CD14-positive monocyte (primary cell): ENCODE data around the gene TNRC6A. TPM values are rescaled to one million over a fixed set of nuclear protein-coding genes. Genes with fewer than 3 reads are reported as not detected.

Source experiments
- DNase-seq, 3 donors: peaks; one replicate each; pipeline ENCODE4 v3.0.0-alpha.2; 2011 to 2022
- H2AFZ ChIP-seq: 2 replicates; pipeline ENCODE4 v1.6.0; 2012; ENCODE audit warnings: mild to moderate bottlenecking, low read depth, low read length, inconsistent platforms; ENCODE audit not compliant: insufficient read depth, poor library complexity, severe bottlenecking
- H3K27ac ChIP-seq, 2 donors: 1 replicate in 1 of 2; 2 replicates in 1 of 2; pipeline ENCODE4 v1.5.1; 2012 to 2013; ENCODE audit warnings: low read length in 2 of 2, control low read depth in 1 of 2, inconsistent platforms in 1 of 2, low read depth in 1 of 2, mild to moderate bottlenecking in 1 of 2
- H3K27me3 ChIP-seq, 2 donors: one replicate each; pipeline versions ENCODE4 v1.6.0 to v1.6.1; 2011 to 2013; ENCODE audit warnings: low read length in 2 of 2; ENCODE audit not compliant: control insufficient read depth in 2 of 2, insufficient read depth in 2 of 2
- H3K36me3 ChIP-seq, 2 donors: replicated peaks in 1 of 2; 1 replicate in 1 of 2; 2 replicates in 1 of 2; pipeline versions ENCODE4 v1.5.1 to v1.6.1; 2012 to 2013; ENCODE audit warnings: low read length in 2 of 2, control low read depth in 1 of 2, inconsistent platforms in 1 of 2, mild to moderate bottlenecking in 1 of 2; ENCODE audit not compliant: insufficient read depth in 2 of 2, control insufficient read depth in 1 of 2
- H3K4me1 ChIP-seq, 2 donors: 1 replicate in 1 of 2; 2 replicates in 1 of 2; pipeline versions ENCODE4 v1.5.1 to v1.6.1; 2012 to 2013; ENCODE audit warnings: low read length in 2 of 2, control low read depth in 1 of 2, inconsistent platforms in 1 of 2, mild to moderate bottlenecking in 1 of 2, moderate library complexity in 1 of 2; ENCODE audit not compliant: insufficient read depth in 2 of 2, control insufficient read depth in 1 of 2
- H3K4me2 ChIP-seq: replicated peaks from 2 replicates; pipeline ENCODE3; 2012; ENCODE audit warnings: low read length, moderate library complexity, mild to moderate bottlenecking; ENCODE audit not compliant: poor library complexity, severe bottlenecking; ENCODE audit errors: extremely low read depth
- H3K4me3 ChIP-seq, 3 experiments: fragments of 200-600 bp in 1 of 3; sonication (generic) in 1 of 3; replicated peaks in 1 of 3; 1 replicate in 2 of 3; 2 replicates in 1 of 3; pipeline ENCODE4 v1.5.1; 2011 to 2013; ENCODE audit warnings: low read length in 3 of 3, mild to moderate bottlenecking in 3 of 3, control low read depth in 2 of 3, low read depth in 2 of 3, inconsistent platforms in 1 of 3, moderate library complexity in 1 of 3
- H3K79me2 ChIP-seq: 2 replicates; pipeline ENCODE4 v1.6.0; 2012; ENCODE audit warnings: mild to moderate bottlenecking, control low read depth, inconsistent platforms, low read length, moderate library complexity; ENCODE audit not compliant: insufficient read depth
- H3K9ac ChIP-seq: 2 replicates; pipeline ENCODE4 v1.6.0; 2017; ENCODE audit warnings: low read length, mild to moderate bottlenecking; ENCODE audit not compliant: insufficient read depth, poor library complexity, severe bottlenecking
- H3K9me3 ChIP-seq, 2 donors: replicated peaks in 1 of 2; 1 replicate in 1 of 2; 2 replicates in 1 of 2; pipeline versions ENCODE4 v1.5.1 to v1.6.1; 2012 to 2013; ENCODE audit warnings: low read length in 2 of 2, control low read depth in 1 of 2; ENCODE audit not compliant: control insufficient read depth in 1 of 2, insufficient read depth in 1 of 2
- H4K20me1 ChIP-seq: 2 replicates; pipeline ENCODE4 v1.6.0; 2012; ENCODE audit warnings: mild to moderate bottlenecking, low read length, control low read depth, moderate library complexity; ENCODE audit not compliant: insufficient read depth
- H3K27ac Mint-ChIP-seq, 7 donors: one replicate each; pipeline ENCODE4 v1.8.0; 2020; ENCODE audit warnings: mild to moderate bottlenecking in 7 of 7, mixed read lengths in 7 of 7, moderate library complexity in 6 of 7, inconsistent platforms in 2 of 7
- H3K27me3 Mint-ChIP-seq, 3 donors: one replicate each; pipeline ENCODE4 v1.8.0; 2021 to 2022; ENCODE audit warnings: low read depth in 3 of 3, mild to moderate bottlenecking in 3 of 3, mixed read lengths in 3 of 3, moderate library complexity in 3 of 3, inconsistent platforms in 1 of 3
- H3K36me3 Mint-ChIP-seq, 2 donors: one replicate each; pipeline ENCODE4 v1.8.0; 2020; ENCODE audit warnings: mixed read lengths in 2 of 2, inconsistent platforms in 1 of 2, mild to moderate bottlenecking in 1 of 2
- H3K4me1 Mint-ChIP-seq: one replicate; pipeline ENCODE4 v1.8.0; 2020; ENCODE audit warnings: mild to moderate bottlenecking, mixed read lengths
- H3K4me3 Mint-ChIP-seq, 2 donors: one replicate each; pipeline ENCODE4 v1.8.0; 2020; ENCODE audit warnings: mild to moderate bottlenecking in 2 of 2, mixed read lengths in 2 of 2, moderate library complexity in 1 of 2
- H3K9me3 Mint-ChIP-seq, 7 donors: one replicate each; pipeline ENCODE4 v1.8.0; 2020 to 2022; ENCODE audit warnings: mixed read lengths in 7 of 7, mild to moderate bottlenecking in 6 of 7, moderate library complexity in 6 of 7, inconsistent platforms in 2 of 7
- CTCF ChIP-seq: fragments of 200-600 bp; IDR thresholded peaks from one replicate; pipeline ENCODE4 v1.8.0; 2022; ENCODE audit warnings: antibody characterized with exemption, mild to moderate bottlenecking
- WGBS: methylation state at CpG from one replicate; pipeline ENCODE4 v1.1.5; 2013; ENCODE audit warnings: missing lambda C conversion rate; ENCODE audit not compliant: insufficient coverage; 5-methylcytosine and 5-hydroxymethylcytosine counted together
- intact Hi-C, 2 donors: fragments of 100-400 bp; cut with micrococcal nuclease; formaldehyde crosslinking; loops; one replicate each; pipeline versions ENCODE4 v1.15.0 to v1.15.1; 2023
- polyA plus RNA-seq, 3 donors: library from polyadenylated mRNA; depleted of rRNA in 1 of 3; unstranded in 2 of 3; stranded (reverse) in 1 of 3; fragments of 300-500 nt in 2 of 3; fragments of >200 nt in 1 of 3; fragmentation: Illumina TruSeq in 2 of 3; gene quantifications; 1 replicate in 2 of 3; 2 replicates in 1 of 3; pipeline ENCODE4 v1.2.3, GENCODE V29; 2012 to 2021

Gene TNRC6A
- polyA plus RNA-seq, 3 donors: 3.3 to 36.1 (median 4.0) TPM

GRCh38 chr16:24829153-24829552 lies 99.7 kb downstream of the TNRC6A start:
- no CpG with 5 or more reads among the region's 5 CpGs for WGBS

GRCh38 chr16:24833352-24833751 lies 103.9 kb downstream of the TNRC6A start:
- H3K9ac ChIP-seq: no peak overlapping the region
- DNase-seq: no peak
- Mint-ChIP-seq H3K9me3 (no peaks in the 10 kb centered on the region), H3K27me3 (peaks cover 0 to 2% (median 0%) of the 10 kb centered on the region in 3 donors), H3K4me1 (peaks cover 2% of the 10 kb centered on the region), H3K36me3 (peaks cover 3 to 7% of the 10 kb centered on the region in 2 donors), H3K4me3 (no peak overlapping the region), H3K27ac (no peak overlapping the region)
- 98% methylated on average over 5 of the region's 6 CpGs for WGBS
- intact Hi-C loops: no loop called here
- peaks cover 2 to 3% of the 10 kb centered on the region in 2 donors for H3K4me1 ChIP-seq
- H3K27ac ChIP-seq: no peak overlapping the region
- no peaks in the 10 kb centered on the region for H4K20me1 ChIP-seq
- H3K4me3 ChIP-seq: no peak overlapping the region
- no peaks in the 10 kb centered on the region for H3K27me3 ChIP-seq
- H3K79me2 ChIP-seq: no peaks in the 10 kb centered on the region
- peaks cover 0 to 13% of the 10 kb centered on the region in 2 donors for H3K36me3 ChIP-seq
- no peak overlapping the region for H3K4me2 ChIP-seq
- no peak overlapping the region for H2AFZ ChIP-seq
- H3K9me3 ChIP-seq: no peaks in the 10 kb centered on the region
- TF ChIP-seq CTCF: no peak

More at GRCh38 chr16:24829153-24829552, 99.7 kb downstream of the TNRC6A start:
- H3K9me3 Mint-ChIP-seq: no peaks in the 10 kb centered on the region
- no peaks in the 10 kb centered on the region for H3K27me3 ChIP-seq
- no peaks in the 10 kb centered on the region for H3K4me1 Mint-ChIP-seq
- no peak overlapping the region for H3K9ac ChIP-seq
- DNase-seq: no peak
- H3K79me2 ChIP-seq: no peaks in the 10 kb centered on the region
- intact Hi-C loops: no loop called here
- H3K4me3 ChIP-seq: no peak overlapping the region
- peaks cover 0 to 4% (median 2%) of the 10 kb centered on the region in 3 donors for H3K27me3 Mint-ChIP-seq
- no peak overlapping the region for H2AFZ ChIP-seq
- H3K4me2 ChIP-seq: no peak overlapping the region
- no peak overlapping the region for H3K27ac ChIP-seq
- no peak for TF ChIP-seq CTCF
- H3K4me1 ChIP-seq: no peaks in the 10 kb centered on the region
- H3K4me3 Mint-ChIP-seq: no peak overlapping the region
- H3K36me3 Mint-ChIP-seq: peaks cover 37 to 43% of the 10 kb centered on the region in 2 donors
- no peaks in the 10 kb centered on the region for H3K9me3 ChIP-seq
- no peak overlapping the region for H3K27ac Mint-ChIP-seq
- no peaks in the 10 kb centered on the region for H4K20me1 ChIP-seq
- peaks cover 21 to 55% of the 10 kb centered on the region in 2 donors for H3K36me3 ChIP-seq
